ENCODE measurements around the gene OPCML. TPM values are rescaled to one million over a fixed set of nuclear protein-coding genes. Genes with fewer than 3 reads are reported as not detected.

The OPCML gene
- total RNA-seq, 1 experiment from 2014 or later, result 0.13 TPM

- intact Hi-C loops (cut with micrococcal nuclease; ENCODE audit: unreplicated experiment), result no loop called here
- no TSS peak for BruUV-seq (replicated peaks)
Observed at GRCh38 chr11:132961453-132961852, 570.8 kb downstream of the OPCML start.

GRCh38 chr11:132960273-132961078 lies 571.8 kb downstream of the OPCML start:
- DNase-seq (ENCODE audit: low spot score), result no peak
- CTCF ChIA-PET, result no interaction called here
- TF ChIP-seq EZH2 (IDR thresholded peaks at IDR 0.05; ENCODE audit: borderline replicate concordance, low read depth, low read length, poor library complexity, severe bottlenecking), result no peak
- TF ChIP-seq CTCF (conservative IDR thresholded peaks at IDR 0.05; ENCODE audit: low read depth, low read length), result no peak
- intact Hi-C loops (cut with micrococcal nuclease; ENCODE audit: unreplicated experiment), result no loop called here
- no peak overlapping the region for H3K4me3 ChIP-seq (ENCODE audit: low read depth, low read length, poor library complexity, severe bottlenecking)
- H3K36me3 ChIP-seq (ENCODE audit: insufficient read depth, low read length, poor library complexity, severe bottlenecking), result no peaks in the 10 kb centered on the region
- no TSS peak for BruUV-seq (replicated peaks)
- POLR2A ChIA-PET (ENCODE audit: low non-redundant PET), result no interaction called here
- H3K27me3 ChIP-seq (replicated peaks; ENCODE audit: insufficient read depth, low read depth, low read length, poor library complexity), result peaks cover 58% of the 10 kb centered on the region
- H3K9me3 ChIP-seq (ENCODE audit: low read depth, low read length, poor library complexity, severe bottlenecking), result peaks cover 16% of the 10 kb centered on the region
- no peaks in the 10 kb centered on the region for H3K4me1 ChIP-seq (ENCODE audit: insufficient read depth, low read length, poor library complexity, severe bottlenecking)
- no peak overlapping the region for H3K27ac ChIP-seq (ENCODE audit: low read depth, low read length, poor library complexity, severe bottlenecking)

More at GRCh38 chr11:132961453-132961852, 570.8 kb downstream of the OPCML start:
- H3K9me3 ChIP-seq (ENCODE audit: low read depth, low read length, poor library complexity, severe bottlenecking), result peaks cover 12% of the 10 kb centered on the region
- H3K27ac ChIP-seq (ENCODE audit: low read depth, low read length, poor library complexity, severe bottlenecking), result no peak overlapping the region
- POLR2A ChIA-PET (ENCODE audit: low non-redundant PET), result no interaction called here
- H3K27me3 ChIP-seq (replicated peaks; ENCODE audit: insufficient read depth, low read depth, low read length, poor library complexity), result peaks cover 53% of the 10 kb centered on the region
- CTCF ChIA-PET, result no interaction called here
- no peaks in the 10 kb centered on the region for H3K36me3 ChIP-seq (ENCODE audit: insufficient read depth, low read length, poor library complexity, severe bottlenecking)
- H3K4me3 ChIP-seq (ENCODE audit: low read depth, low read length, poor library complexity, severe bottlenecking), result no peak overlapping the region
- TF ChIP-seq CTCF (conservative IDR thresholded peaks at IDR 0.05; ENCODE audit: low read depth, low read length) (no peak), EZH2 (IDR thresholded peaks at IDR 0.05; ENCODE audit: borderline replicate concordance, low read depth, low read length, poor library complexity, severe bottlenecking) (no peak)
- H3K4me1 ChIP-seq (ENCODE audit: insufficient read depth, low read length, poor library complexity, severe bottlenecking), result no peaks in the 10 kb centered on the region
- DNase-seq (ENCODE audit: low spot score), result no peak

- DNase-seq (ENCODE audit: low spot score), result no peak
- no peaks in the 10 kb centered on the region for H3K4me1 ChIP-seq (ENCODE audit: insufficient read depth, low read length, poor library complexity, severe bottlenecking)
- H3K27ac ChIP-seq (ENCODE audit: low read depth, low read length, poor library complexity, severe bottlenecking), result no peak overlapping the region
- H3K4me3 ChIP-seq (ENCODE audit: low read depth, low read length, poor library complexity, severe bottlenecking), result no peak overlapping the region
- no TSS peak for BruUV-seq (replicated peaks)
- intact Hi-C loops (cut with micrococcal nuclease; ENCODE audit: unreplicated experiment), result no loop called here
- CTCF ChIA-PET, result no interaction called here
- H3K27me3 ChIP-seq (replicated peaks; ENCODE audit: insufficient read depth, low read depth, low read length, poor library complexity), result peaks cover 66% of the 10 kb centered on the region
- H3K9me3 ChIP-seq (ENCODE audit: low read depth, low read length, poor library complexity, severe bottlenecking), result peaks cover 16% of the 10 kb centered on the region
- no peak for TF ChIP-seq CTCF (conservative IDR thresholded peaks at IDR 0.05; ENCODE audit: low read depth, low read length)
- TF ChIP-seq EZH2 (IDR thresholded peaks at IDR 0.05; ENCODE audit: borderline replicate concordance, low read depth, low read length, poor library complexity, severe bottlenecking), result no peak
- H3K36me3 ChIP-seq (ENCODE audit: insufficient read depth, low read length, poor library complexity, severe bottlenecking), result no peaks in the 10 kb centered on the region
- POLR2A ChIA-PET (ENCODE audit: low non-redundant PET), result no interaction called here
Observed at GRCh38 chr11:132959693-132960092, 572.6 kb downstream of the OPCML start.

Data from A673 (cell line).